GM18951 (cell line): Measurements from ENCODE around the gene ANKRD28.
"Not testable (repeated sequence)": the region's sequence is repeated elsewhere in the genome, so short reads cannot be mapped to it uniquely, and the experiment has no call there.

Experiments
- POLR2A ChIP-seq: IDR thresholded peaks from 4 replicates; pipeline ENCODE4 v1.6.1; 2011; ENCODE audit warnings: mild to moderate bottlenecking; ENCODE audit not compliant: insufficient read length, insufficient read depth; ENCODE audit errors: extremely low read depth
- in situ Hi-C: fragments of 300-500 bp; cut with MboI; formaldehyde crosslinking; loops from one replicate; pipeline ENCODE4 v1.12.0; 2022; ENCODE audit warnings: low sequenced_read_pairs, mixed read lengths, inconsistent platforms; ENCODE audit not compliant: unreplicated experiment

The ANKRD28 gene

DNA sequence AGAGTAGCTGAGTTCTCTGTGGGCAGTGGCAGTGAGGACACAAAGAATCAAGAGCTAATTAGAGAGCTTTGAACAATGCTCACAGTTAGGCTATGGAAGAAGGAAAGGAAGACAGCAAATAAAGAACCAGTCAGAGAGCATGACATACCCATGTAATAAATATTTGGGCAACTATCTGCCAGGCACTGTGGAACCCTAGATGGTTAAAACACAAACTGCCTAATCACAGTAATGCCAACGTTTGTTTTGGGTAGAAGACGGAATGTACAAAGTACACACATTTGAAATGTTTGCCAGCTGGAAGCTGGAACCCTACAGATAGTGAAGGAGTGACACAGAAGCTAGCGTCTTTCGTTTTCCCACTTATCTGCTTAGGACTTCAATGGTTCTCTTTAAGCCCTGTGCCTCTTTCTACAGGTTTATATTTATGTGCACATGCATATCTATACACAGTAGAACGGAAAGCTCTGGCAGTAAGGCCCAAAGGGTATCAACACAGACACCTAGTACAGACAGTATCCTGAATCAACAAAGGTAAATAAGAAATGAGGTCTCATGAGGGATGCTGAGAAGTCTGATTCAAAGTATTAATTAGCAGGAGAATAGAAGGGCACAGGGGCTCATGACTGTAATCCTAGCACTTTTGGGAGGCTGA lies 44.6 kb downstream of the ANKRD28 start:
- TF ChIP-seq POLR2A, result no peak
- in situ Hi-C loops, result no loop called here

DNA sequence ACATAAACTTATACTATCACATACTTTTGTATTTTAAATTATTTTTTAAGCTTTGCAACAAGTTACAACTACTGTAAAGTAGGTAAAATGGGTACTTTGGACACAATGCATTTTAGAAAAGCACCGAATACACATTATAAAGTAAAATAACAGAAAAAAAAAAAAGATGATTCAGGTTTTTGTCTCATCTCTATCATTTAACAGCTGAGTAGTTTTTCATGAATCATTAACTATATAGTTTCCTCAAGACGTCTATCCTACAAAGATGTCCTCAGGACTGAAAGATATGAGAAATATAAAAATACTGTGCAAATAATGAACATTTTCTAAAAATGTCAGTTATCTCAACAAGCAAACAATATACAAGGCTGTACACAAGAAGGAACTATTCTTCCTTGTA lies 46.9 kb downstream of the ANKRD28 start:
- no peak for TF ChIP-seq POLR2A
- in situ Hi-C loops, result no loop called here

DNA sequence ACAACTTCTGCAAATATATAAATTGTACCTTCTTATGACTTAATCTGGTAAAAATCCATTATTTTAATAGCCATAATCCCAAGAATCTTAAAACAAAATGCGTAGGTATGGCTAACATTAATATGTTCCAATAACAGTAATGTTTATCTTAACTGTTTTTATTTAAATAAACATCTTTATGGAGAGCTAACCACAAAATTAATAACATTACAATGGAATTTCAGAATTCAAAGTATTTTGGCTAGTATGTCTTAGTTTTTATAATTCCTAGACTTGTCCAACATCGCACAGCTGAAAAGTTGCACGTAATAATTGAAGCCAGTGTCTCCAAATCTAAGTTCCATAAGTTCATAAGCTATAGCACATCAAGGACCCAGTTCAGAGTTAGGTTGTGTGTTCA lies 47.6 kb downstream of the ANKRD28 start:
- in situ Hi-C loops, result no loop called here
- no peak for TF ChIP-seq POLR2A

DNA sequence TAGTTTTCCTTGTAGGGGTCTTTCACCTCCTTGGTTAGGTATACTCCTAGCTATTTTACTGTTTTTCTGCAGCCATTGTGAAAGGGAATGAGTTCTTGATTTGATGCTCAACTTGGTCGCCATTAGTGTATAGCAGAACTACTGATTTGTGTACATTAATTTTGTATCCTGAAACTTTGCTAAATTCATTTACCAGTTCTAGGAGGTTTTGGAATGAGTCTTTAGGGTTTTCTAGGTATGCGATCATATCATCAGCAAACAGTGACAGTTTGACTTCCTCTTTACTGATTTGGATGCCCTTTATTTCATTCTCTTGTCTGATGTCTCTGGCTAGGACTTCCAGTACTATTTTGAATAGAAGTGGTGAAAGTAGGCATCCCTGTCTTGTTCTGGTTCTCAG lies 51.9 kb downstream of the ANKRD28 start:
- in situ Hi-C loops, result not testable (repeated sequence)

DNA sequence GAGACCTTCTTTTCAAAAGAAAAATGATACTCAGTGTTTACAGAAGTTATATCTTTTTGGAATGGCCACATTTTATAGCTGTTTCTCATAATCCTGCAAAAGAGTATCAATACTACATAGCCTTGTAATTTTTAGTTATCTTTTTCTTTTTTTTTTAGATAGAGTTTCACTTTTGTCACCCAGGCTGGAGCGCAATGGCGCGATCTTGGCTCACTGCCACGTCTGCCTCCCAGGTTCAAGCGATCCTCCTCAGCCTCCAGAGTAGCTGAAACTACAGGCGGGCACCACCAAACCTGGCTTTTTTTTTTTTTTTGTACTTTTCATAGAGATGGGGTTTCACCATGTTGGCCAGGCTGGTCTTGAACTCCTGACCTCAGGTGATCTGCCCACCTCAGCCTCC lies 53.6 kb downstream of the ANKRD28 start:
- in situ Hi-C loops, result no loop called here
- no peak for TF ChIP-seq POLR2A

DNA sequence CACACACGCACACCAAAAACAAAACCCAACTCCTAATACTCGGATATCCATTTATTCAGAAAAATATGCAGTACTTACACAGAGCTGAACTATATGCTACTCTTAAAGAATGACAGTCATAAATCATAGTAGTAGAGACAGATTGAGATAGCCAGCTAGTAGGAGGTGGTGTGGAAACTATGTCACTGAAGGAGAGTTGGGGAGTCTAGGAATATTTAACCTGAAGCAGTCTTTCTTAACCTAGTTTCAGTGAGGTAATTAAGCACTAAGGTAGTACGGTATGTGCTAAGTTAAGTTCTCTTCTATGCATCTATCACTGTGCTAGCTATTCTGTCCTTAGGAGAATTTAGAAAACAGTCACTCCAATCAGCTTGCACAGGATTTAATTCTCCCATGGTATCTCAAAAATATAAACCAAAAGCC lies 54.2 kb downstream of the ANKRD28 start:
- TF ChIP-seq POLR2A, result no peak
- in situ Hi-C loops, result no loop called here

DNA sequence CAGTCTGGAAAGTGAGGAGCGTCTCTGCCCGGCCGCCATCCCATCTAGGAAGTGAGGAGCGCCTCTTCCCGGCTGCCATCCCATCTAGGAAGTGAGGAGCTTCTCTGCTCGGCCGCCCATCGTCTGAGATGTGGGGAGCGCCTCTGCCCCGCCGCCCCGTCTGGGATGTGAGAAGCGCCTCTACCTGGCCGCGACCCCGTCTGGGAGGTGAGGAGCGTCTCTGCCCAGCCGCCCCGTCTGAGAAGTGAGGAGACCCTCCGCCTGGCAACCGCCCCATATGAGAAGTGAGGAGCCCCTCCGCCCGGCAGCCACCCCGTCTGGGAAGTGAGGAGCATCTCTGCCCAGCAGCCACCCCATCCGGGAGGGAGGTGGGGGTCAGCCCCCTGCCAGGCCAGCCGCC lies 55.5 kb downstream of the ANKRD28 start:
- in situ Hi-C loops, result not testable (repeated sequence)

DNA sequence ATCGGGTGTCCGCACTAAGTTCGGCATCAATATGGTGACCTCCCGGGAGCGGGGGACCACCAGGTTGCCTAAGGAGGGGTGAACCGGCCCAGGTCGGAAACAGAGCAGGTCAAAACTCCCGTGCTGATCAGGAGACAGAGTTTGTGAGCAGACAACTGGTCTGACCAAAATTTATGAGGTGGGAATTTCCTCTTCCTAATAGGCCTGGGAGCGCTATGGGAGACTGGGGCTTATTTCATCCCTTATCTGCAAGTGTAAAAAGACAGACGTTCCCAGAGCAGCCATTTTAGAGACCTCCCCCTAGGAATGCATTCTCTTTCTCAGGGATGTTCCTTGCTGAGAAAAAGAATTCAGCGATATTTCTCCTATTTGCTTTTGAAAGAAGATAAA lies 59.2 kb downstream of the ANKRD28 start:
- in situ Hi-C loops, result not testable (repeated sequence)

DNA sequence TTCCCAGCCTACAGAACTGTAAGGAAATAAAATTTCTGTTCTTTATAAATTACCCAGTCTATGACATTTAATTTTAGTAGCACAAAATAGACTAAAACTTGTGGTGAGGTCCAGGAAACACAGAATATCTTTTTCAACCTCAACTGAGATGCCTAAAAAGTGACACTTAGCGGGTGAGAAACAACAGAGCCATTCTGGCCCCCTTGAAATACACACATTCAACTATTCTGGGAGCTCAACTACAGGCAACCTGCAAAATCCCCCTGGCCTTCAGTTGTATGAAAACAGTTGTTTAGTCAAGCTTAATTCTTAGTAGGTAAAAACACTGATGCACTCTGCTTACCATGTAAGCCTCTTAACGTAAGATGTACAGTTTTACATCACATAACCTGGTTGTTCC lies 66.8 kb downstream of the ANKRD28 start:
- no peak for TF ChIP-seq POLR2A
- in situ Hi-C loops, result no loop called here

DNA sequence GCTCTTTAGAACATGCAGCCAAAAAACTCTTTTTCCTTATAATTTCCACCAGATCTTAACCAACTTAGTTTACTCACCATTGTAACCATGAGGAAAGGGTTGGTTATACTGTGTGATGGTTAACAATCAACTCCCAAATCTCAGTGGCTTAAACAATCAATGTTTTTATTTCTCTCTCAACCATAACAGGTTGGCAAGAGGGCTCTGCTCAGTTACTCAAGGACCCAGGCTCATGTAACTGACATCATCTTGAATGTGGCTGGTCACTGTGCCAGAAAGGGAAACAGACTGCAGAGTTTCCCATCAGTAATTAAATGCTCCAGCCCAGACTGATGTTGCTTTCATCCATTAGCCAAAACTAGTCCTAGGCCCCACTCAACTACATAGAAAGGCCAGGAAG lies 69.0 kb downstream of the ANKRD28 start:
- no peak for TF ChIP-seq POLR2A
- in situ Hi-C loops, result no loop called here

DNA sequence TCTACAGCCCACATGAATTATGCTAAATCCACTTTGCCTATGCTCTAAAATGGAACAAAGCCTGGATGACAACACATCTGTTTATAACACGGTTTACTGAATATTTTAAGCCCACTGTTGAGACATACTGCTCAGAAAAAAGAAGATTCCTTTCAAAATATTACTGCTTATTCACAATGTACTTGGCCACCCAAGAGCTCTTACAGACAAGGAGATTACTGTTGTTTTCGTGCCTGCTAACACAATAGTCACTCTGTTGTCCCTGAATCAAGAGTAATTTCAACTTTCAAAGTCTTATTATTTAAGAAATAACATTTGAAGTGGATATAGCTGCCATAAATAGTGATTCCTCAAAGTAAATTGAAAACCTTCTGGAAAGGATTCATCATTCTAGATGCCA lies 70.9 kb downstream of the ANKRD28 start:
- no peak for TF ChIP-seq POLR2A
- in situ Hi-C loops, result no loop called here

DNA sequence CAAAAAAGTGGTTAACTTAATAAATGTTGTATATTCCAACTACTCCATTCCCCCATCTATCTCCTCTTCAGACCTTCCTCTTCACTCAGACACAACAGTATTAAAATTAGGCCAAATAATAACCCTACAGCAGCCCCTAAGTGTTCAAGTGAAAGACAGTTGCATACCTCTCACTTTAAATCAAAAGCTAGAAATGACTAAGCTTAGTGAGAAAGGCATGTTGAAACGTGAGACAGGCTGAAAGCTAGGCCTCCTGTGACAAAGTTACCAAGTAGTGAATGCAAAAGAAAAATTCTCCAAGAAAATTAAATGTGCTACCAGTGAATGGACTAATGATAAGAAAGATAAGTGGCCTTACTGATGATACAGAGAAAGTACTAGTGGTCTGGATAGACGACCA lies 71.7 kb downstream of the ANKRD28 start:
- in situ Hi-C loops, result no loop called here
- no peak for TF ChIP-seq POLR2A

DNA sequence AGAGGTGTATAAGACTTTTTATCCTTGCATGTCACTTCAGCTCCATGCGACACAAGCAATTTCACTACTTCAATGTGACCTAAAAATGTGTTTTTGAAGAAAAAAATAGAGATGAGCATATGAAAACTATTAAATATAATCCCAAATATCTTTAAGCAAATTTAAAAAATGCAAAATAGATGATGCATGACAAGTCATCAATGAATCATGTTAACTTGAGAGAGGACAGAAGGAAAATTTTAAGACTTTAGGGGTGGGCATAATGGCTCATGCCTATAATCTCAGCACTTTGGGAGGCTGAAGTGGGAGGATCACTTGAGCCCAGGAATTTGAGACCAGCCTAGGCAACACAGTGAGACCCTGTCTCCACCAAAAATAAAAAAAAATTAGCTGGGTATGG lies 73.3 kb downstream of the ANKRD28 start:
- no peak for TF ChIP-seq POLR2A
- in situ Hi-C loops, result no loop called here

DNA sequence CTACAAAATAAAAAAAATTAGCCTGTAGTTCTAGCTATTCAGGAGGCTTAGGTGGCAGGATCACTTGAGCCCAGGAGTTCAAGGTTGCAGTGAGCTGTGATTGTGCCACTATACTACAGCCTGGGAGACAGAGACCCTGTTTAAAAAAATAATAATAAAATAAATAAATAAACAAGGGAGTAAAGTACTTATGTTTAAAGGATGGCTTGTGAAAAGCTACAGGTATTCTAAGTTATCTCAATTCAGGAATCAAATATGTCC lies 74.2 kb downstream of the ANKRD28 start:
- no peak for TF ChIP-seq POLR2A
- in situ Hi-C loops, result no loop called here

DNA sequence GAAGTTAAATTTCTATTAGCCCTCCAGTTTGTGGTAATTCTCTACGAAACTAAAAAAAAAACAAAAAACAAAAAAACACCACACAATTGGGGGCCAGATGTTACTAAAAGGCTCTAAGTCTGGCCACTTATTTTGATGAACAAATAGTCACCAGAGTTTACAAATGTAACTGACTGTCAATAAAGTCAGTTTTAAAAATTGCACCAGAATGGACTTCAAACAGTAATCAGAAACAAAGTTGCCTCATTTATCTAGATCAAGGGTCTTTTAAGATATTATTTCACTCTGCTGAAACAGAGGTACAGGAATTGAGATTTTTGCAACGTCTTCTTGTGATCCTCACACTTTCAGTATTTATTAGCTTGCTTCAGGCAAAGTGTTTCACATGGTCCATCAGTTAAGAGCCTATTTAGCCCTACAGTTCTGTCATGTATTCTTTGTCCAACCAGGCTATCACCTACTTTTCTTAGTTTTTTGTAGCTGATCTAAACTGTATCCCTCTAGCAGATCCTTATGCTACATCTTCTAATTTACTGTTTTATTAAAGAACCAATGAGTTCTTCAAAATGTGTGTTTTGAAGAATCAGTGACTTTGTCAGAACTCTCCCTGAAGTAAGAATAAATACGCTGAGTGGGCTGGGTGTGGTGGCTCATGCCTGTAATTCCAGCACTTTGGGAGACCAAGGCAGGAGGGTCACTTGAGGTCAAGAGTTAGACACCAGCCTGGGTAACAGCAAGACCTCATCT lies 74.7 kb downstream of the ANKRD28 start:
- TF ChIP-seq POLR2A, result no peak
- in situ Hi-C loops, result no loop called here
